PC-3 (cell line): ENCODE measurements around the gene FOXN4. TPM values are rescaled to one million over a fixed set of nuclear protein-coding genes. Genes with fewer than 3 reads are reported as not detected.

Experiments used
- ATAC-seq: fragments of 200-7000 bp; cut with Tn5 transposase; 2 replicates; pipeline ENCODE4 v1.9.1; 2020; ENCODE audit warnings: mild to moderate bottlenecking, moderate library complexity
- BruUV-seq: library from RNA; stranded (reverse); fragments of 400-500 nt; replicated peaks from 2 replicates; lab custom pipeline; 2021; lab: Mats Ljungman, UMichigan
- CTCF ChIA-PET: fragments of 300-600 bp; sonication (Branson Sonifier 250); formaldehyde crosslinking; loops from one replicate; lab custom pipeline; 2022; ENCODE audit warnings: antibody characterized with exemption; lab: Charles Lee
- POLR2A ChIA-PET: fragments of 300-600 bp; sonication (Branson Sonifier 250); formaldehyde crosslinking; loops from one replicate; lab custom pipeline; 2022; ENCODE audit warnings: antibody characterized with exemption; ENCODE audit not compliant: unreplicated experiment; lab: Charles Lee
- DNase-seq: peaks from one replicate; pipeline ENCODE4 v3.0.0-alpha.2; 2015
- H2AFZ ChIP-seq: fragments of 300-600 bp; sonication (generic); 2 replicates; pipeline ENCODE4 v1.6.0; 2016; ENCODE audit warnings: antibody characterized with exemption, low read length
- H3F3A ChIP-seq: fragments of 300-600 bp; sonication (generic); one replicate; pipeline ENCODE4 v1.6.0; 2017; ENCODE audit warnings: antibody characterized with exemption, low read length, control low read depth, mild to moderate bottlenecking; ENCODE audit not compliant: unreplicated experiment
- H3K27ac ChIP-seq: fragments of 300-600 bp; sonication (generic); 2 replicates; pipeline ENCODE4 v1.5.1; 2016; ENCODE audit warnings: mild to moderate bottlenecking, low read length
- H3K27me3 ChIP-seq: fragments of 300-600 bp; sonication (generic); 2 replicates; pipeline ENCODE4 v1.6.1; 2016; ENCODE audit warnings: low read length, mixed read lengths
- H3K36me3 ChIP-seq: fragments of 300-600 bp; sonication (generic); 2 replicates; pipeline ENCODE4 v1.6.1; 2016; ENCODE audit warnings: low read depth, mixed run types, low read length, mixed read lengths
- H3K4me1 ChIP-seq: fragments of 300-600 bp; sonication (generic); 2 replicates; pipeline ENCODE4 v1.5.1; 2016; ENCODE audit warnings: low read length; ENCODE audit not compliant: insufficient read depth
- H3K4me2 ChIP-seq: fragments of 300-600 bp; sonication (generic); 2 replicates; pipeline ENCODE4 v1.6.0; 2016; ENCODE audit warnings: low read length
- H3K4me3 ChIP-seq: fragments of 300-600 bp; sonication (generic); 2 replicates; pipeline ENCODE4 v1.5.1; 2016; ENCODE audit warnings: mild to moderate bottlenecking, low read length, mixed read lengths
- H3K79me2 ChIP-seq: fragments of 300-600 bp; sonication (generic); 2 replicates; pipeline ENCODE4 v1.6.1; 2017; ENCODE audit warnings: low read length, mixed read lengths
- H3K9ac ChIP-seq: fragments of 300-600 bp; sonication (generic); 2 replicates; pipeline ENCODE4 v1.6.0; 2016; ENCODE audit warnings: mild to moderate bottlenecking, low read length
- H3K9me2 ChIP-seq: fragments of 300-600 bp; sonication (generic); replicated peaks from 2 replicates; pipeline ENCODE4 v1.6.1; 2016; ENCODE audit warnings: mixed run types, low read length, mixed read lengths
- H3K9me3 ChIP-seq: fragments of 300-600 bp; sonication (generic); 2 replicates; pipeline ENCODE4 v1.6.1; 2016; ENCODE audit warnings: low read length, mixed read lengths
- H4K20me1 ChIP-seq: fragments of 300-600 bp; sonication (generic); 2 replicates; pipeline ENCODE4 v1.6.1; 2016; ENCODE audit warnings: low read length, mixed read lengths
- CTCF ChIP-seq: fragments of 300-600 bp; sonication (generic); conservative IDR thresholded peaks from 2 replicates; pipeline ENCODE4 v1.5.1; 2017; ENCODE audit warnings: antibody characterized with exemption, low read depth, mild to moderate bottlenecking, low read length
- EZH2 ChIP-seq: fragments of 300-600 bp; sonication (generic); IDR thresholded peaks from one replicate; pipeline ENCODE4 v1.6.1; 2017; ENCODE audit warnings: antibody characterized with exemption, mild to moderate bottlenecking, low read length; ENCODE audit not compliant: unreplicated experiment
- EZH2phosphoT487 ChIP-seq: fragments of 300-600 bp; sonication (generic); IDR thresholded peaks from 2 replicates; pipeline ENCODE4 v1.6.1; 2018; ENCODE audit warnings: mild to moderate bottlenecking, antibody characterized with exemption, low read length, borderline replicate concordance
- intact Hi-C: fragments of 100-400 bp; cut with micrococcal nuclease; formaldehyde crosslinking; loops from 2 replicates; pipeline ENCODE4 v1.9.0; 2023
- total RNA-seq: library from RNA; depleted of rRNA; stranded (reverse); fragments of >200 nt; gene quantifications from 2 replicates; pipeline ENCODE4 v1.2.3, GENCODE V29; 2014

FOXN4 gene
- total RNA-seq, 1 experiment from 2014 or later, result not detected

- Histone ChIP-seq H3K4me2 (no peak overlapping the region), H3K4me3 (no peak overlapping the region), H3K27me3 (peaks cover 65% of the 10 kb centered on the region), H3K36me3 (no peaks in the 10 kb centered on the region), H3K9ac (no peak overlapping the region), H3K27ac (no peak overlapping the region), H3K9me3 (no peaks in the 10 kb centered on the region), H4K20me1 (no peaks in the 10 kb centered on the region), H2AFZ (no peak overlapping the region), H3K9me2 (no peaks in the 10 kb centered on the region), H3F3A (no peaks in the 10 kb centered on the region), H3K4me1 (no peaks in the 10 kb centered on the region), H3K79me2 (no peaks in the 10 kb centered on the region)
- TF ChIP-seq EZH2phosphoT487, result no peak
- no peak for TF ChIP-seq EZH2
- TF ChIP-seq CTCF, result no peak
- POLR2A ChIA-PET, result no interaction called here
- intact Hi-C loops, result no loop called here
- CTCF ChIA-PET, result no interaction called here
- ATAC-seq (no peak), DNase-seq (no peak)
- BruUV-seq, result no TSS peak
These were observed 34.6 kb upstream of the FOXN4 start for GRCh38 chr12:109343677-109344076.

GRCh38 chr12:109336593-109336992 is 27.5 kb upstream of the FOXN4 start:
- Histone ChIP-seq H3F3A (no peaks in the 10 kb centered on the region), H3K4me1 (no peaks in the 10 kb centered on the region), H3K36me3 (no peaks in the 10 kb centered on the region), H3K27me3 (peaks cover 50% of the 10 kb centered on the region), H3K9ac (no peak overlapping the region), H3K9me3 (no peaks in the 10 kb centered on the region), H2AFZ (no peak overlapping the region), H3K27ac (no peak overlapping the region), H3K4me3 (no peak overlapping the region), H3K9me2 (no peaks in the 10 kb centered on the region), H3K79me2 (no peaks in the 10 kb centered on the region), H4K20me1 (no peaks in the 10 kb centered on the region), H3K4me2 (no peak overlapping the region)
- ChIA-PET POLR2A (no interaction called here), CTCF (no interaction called here)
- intact Hi-C loops, result no loop called here
- TF ChIP-seq EZH2phosphoT487, result no peak
- no peak for TF ChIP-seq EZH2
- no peak for TF ChIP-seq CTCF
- no TSS peak for BruUV-seq
- ATAC-seq (no peak), DNase-seq (no peak)

GRCh38 chr12:109334887-109335286 is 25.8 kb upstream of the FOXN4 start:
- intact Hi-C loops, result no loop called here
- H3K9me3 ChIP-seq, result no peaks in the 10 kb centered on the region
- no peak overlapping the region for H3K4me3 ChIP-seq
- no peaks in the 10 kb centered on the region for H3K4me1 ChIP-seq
- ChIA-PET POLR2A (no interaction called here), CTCF (no interaction called here)
- H2AFZ ChIP-seq, result no peak overlapping the region
- H3F3A ChIP-seq, result no peaks in the 10 kb centered on the region
- ATAC-seq (no peak), DNase-seq (no peak)
- H3K79me2 ChIP-seq, result no peaks in the 10 kb centered on the region
- TF ChIP-seq CTCF, result no peak
- TF ChIP-seq EZH2, result no peak
- no peak for TF ChIP-seq EZH2phosphoT487
- no peak overlapping the region for H3K9ac ChIP-seq
- no peaks in the 10 kb centered on the region for H3K9me2 ChIP-seq
- peaks cover 54% of the 10 kb centered on the region for H3K27me3 ChIP-seq
- no peak overlapping the region for H3K27ac ChIP-seq
- H3K36me3 ChIP-seq, result no peaks in the 10 kb centered on the region
- H3K4me2 ChIP-seq, result no peak overlapping the region
- no peaks in the 10 kb centered on the region for H4K20me1 ChIP-seq
- no TSS peak for BruUV-seq
